GM12878 (cell line): ENCODE data around the gene SCNN1B. TPM values are rescaled to one million over a fixed set of nuclear protein-coding genes. Genes with fewer than 3 reads are reported as not detected.

Source experiments
- ASH2L ChIP-seq: fragments of 300-600, 200-600 bp; sonication (generic); IDR thresholded peaks from 2 replicates; pipeline ENCODE4 v1.6.1; 2017; ENCODE audit warnings: low read depth, mild to moderate bottlenecking, borderline replicate concordance
- BCL11A ChIP-seq: IDR thresholded peaks from 2 replicates; pipeline ENCODE4 v1.6.1; 2011; ENCODE audit warnings: low read depth, low read length
- BHLHE40 ChIP-seq, 2 experiments: fragments of 450-650 bp in 1 of 2; IDR thresholded peaks; 2 replicates each; pipeline ENCODE4 v1.6.1; 2011 to 2017; ENCODE audit warnings: low read depth in 2 of 2, borderline replicate concordance in 1 of 2, improper control_type of control experiment in 1 of 2, low read length in 1 of 2, mild to moderate bottlenecking in 1 of 2
- DPF2 ChIP-seq: fragments of 450-650 bp; IDR thresholded peaks from 2 replicates; pipeline ENCODE4 v1.6.1; 2017; ENCODE audit warnings: mild to moderate bottlenecking
- E2F4 ChIP-seq: IDR thresholded peaks from 2 replicates; pipeline ENCODE4 v1.6.1; 2012; ENCODE audit warnings: low read depth, low read length, improper control_type of control experiment
- EP300 ChIP-seq, 2 experiments: fragments of 150-350 bp in 1 of 2; IDR thresholded peaks; 2 replicates each; pipeline ENCODE4 v1.6.1; 2011 to 2012; ENCODE audit warnings: low read depth in 2 of 2, low read length in 2 of 2, borderline replicate concordance in 1 of 2, improper control_type of control experiment in 1 of 2, inconsistent platforms in 1 of 2; ENCODE audit not compliant: control insufficient read depth in 1 of 2
- ETV6 ChIP-seq, 2 experiments: fragments of 450-650 bp in 1 of 2; IDR thresholded peaks in 1 of 2; conservative IDR thresholded peaks in 1 of 2; 2 replicates each; pipeline ENCODE4 v1.6.1; 2014; ENCODE audit warnings: antibody characterized with exemption in 1 of 2, borderline replicate concordance in 1 of 2, low read depth in 1 of 2, mild to moderate bottlenecking in 1 of 2, moderate library complexity in 1 of 2
- EZH2 ChIP-seq: IDR thresholded peaks from 2 replicates; pipeline ENCODE4 v1.6.1; 2012; ENCODE audit warnings: low read depth, mild to moderate bottlenecking, control low read depth, inconsistent platforms, low read length, borderline replicate concordance; ENCODE audit not compliant: control insufficient read depth
- JUND ChIP-seq: IDR thresholded peaks from 2 replicates; pipeline ENCODE4 v1.6.1; 2012; ENCODE audit warnings: low read depth, mild to moderate bottlenecking, low read length, improper control_type of control experiment, moderate library complexity
- MAX ChIP-seq: IDR thresholded peaks from 2 replicates; pipeline ENCODE4 v1.6.1; 2012; ENCODE audit warnings: low read depth, low read length, improper control_type of control experiment
- NFIC ChIP-seq: IDR thresholded peaks from 2 replicates; pipeline ENCODE4 v1.6.1; 2012; ENCODE audit warnings: low read depth, mild to moderate bottlenecking, inconsistent platforms, low read length, moderate library complexity
- NR2F1 ChIP-seq: fragments of 450-650 bp; conservative IDR thresholded peaks from 2 replicates; pipeline ENCODE4 v1.6.1; 2017; ENCODE audit warnings: mild to moderate bottlenecking
- NRF1 ChIP-seq: conservative IDR thresholded peaks from 2 replicates; pipeline ENCODE4 v1.6.1; 2011; ENCODE audit warnings: mild to moderate bottlenecking, low read depth, low read length, improper control_type of control experiment
- PKNOX1 ChIP-seq: fragments of 450-650 bp; IDR thresholded peaks from 2 replicates; pipeline ENCODE4 v1.6.1; 2016; ENCODE audit warnings: mild to moderate bottlenecking
- RAD21 ChIP-seq: IDR thresholded peaks from 2 replicates; pipeline ENCODE4 v1.6.1; 2011; ENCODE audit warnings: mild to moderate bottlenecking, low read depth, low read length, moderate library complexity; ENCODE audit not compliant: insufficient read depth
- RAD51 ChIP-seq: fragments of 450-650 bp; IDR thresholded peaks from 2 replicates; pipeline ENCODE4 v1.6.1; 2016; ENCODE audit warnings: moderate library complexity, mild to moderate bottlenecking, inconsistent platforms
- SP1 ChIP-seq: IDR thresholded peaks from one replicate; pipeline ENCODE4 v1.6.1; 2011; ENCODE audit warnings: low read depth, low read length
- SREBF1 ChIP-seq: IDR thresholded peaks from 2 replicates; pipeline ENCODE4 v1.6.1; 2012; ENCODE audit warnings: mild to moderate bottlenecking, low read length
- TCF12 ChIP-seq: IDR thresholded peaks from 2 replicates; pipeline ENCODE4 v1.6.1; 2011; ENCODE audit warnings: low read depth, mild to moderate bottlenecking, low read length
- TCF3 ChIP-seq: IDR thresholded peaks from 2 replicates; pipeline ENCODE4 v1.6.1; 2012; ENCODE audit warnings: low read depth, mild to moderate bottlenecking, low read length, borderline replicate concordance; ENCODE audit not compliant: insufficient read depth
- USF2 ChIP-seq: IDR thresholded peaks from 2 replicates; pipeline ENCODE4 v1.6.1; 2011; ENCODE audit warnings: low read depth, low read length, improper control_type of control experiment, borderline replicate concordance
- YY1 ChIP-seq: IDR thresholded peaks from 2 replicates; pipeline ENCODE4 v1.6.1; 2011; ENCODE audit warnings: low read depth, mild to moderate bottlenecking, low read length
- ZNF207 ChIP-seq: fragments of 450-650 bp; IDR thresholded peaks from 2 replicates; pipeline ENCODE4 v1.6.1; 2014; ENCODE audit warnings: antibody characterized with exemption, mild to moderate bottlenecking, borderline replicate concordance
- ZNF384 ChIP-seq: IDR thresholded peaks from 2 replicates; pipeline ENCODE4 v1.6.1; 2012; ENCODE audit warnings: low read depth, mild to moderate bottlenecking, low read length, improper control_type of control experiment, borderline replicate concordance
- polyA plus RNA-seq, 11 experiments: library from polyadenylated mRNA; depleted of rRNA in 4 of 11; unstranded in 6 of 11; stranded (reverse) in 5 of 11; fragments of >200 nt; fragmentation: Nextera tagmentation in 4 of 11; fragmentation: Illumina TruSeq in 1 of 11; extraction: Ambion mirVana in 4 of 11; extraction: Trizol in 1 of 11; gene quantifications; 1 replicate in 1 of 11; 2 replicates in 10 of 11; pipeline versions ENCODE4 v1.2.1 to v1.2.3, GENCODE V29; 2011 to 2016; ENCODE audit warnings: inconsistent platforms in 2 of 11, missing spikeins in 2 of 11, low read depth in 1 of 11
- total RNA-seq, 4 experiments: library from RNA; depleted of rRNA in 3 of 4; stranded (reverse); fragments of >200 nt in 3 of 4; fragmentation: Illumina TruSeq in 1 of 4; extraction: Trizol in 1 of 4; gene quantifications; 2 replicates each; pipeline versions ENCODE4 v1.2.1 to v1.2.3, GENCODE V29; 2013 to 2021
- TF ChIP-seq, protein P1 (sequence below): fragments of 150-350 bp; IDR thresholded peaks from 2 replicates; pipeline ENCODE4 v1.6.1; 2016; ENCODE audit warnings: low read depth, low read length

Gene SCNN1B
- total and polyA plus RNA-seq, 10 of the 15 experiments (the other 5 are each of a cell fraction or from before 2014, with no cell fraction given), result 0.28 to 1.5 (median 0.64) TPM

- TF ChIP-seq ZNF207 (no peak), EP300 (IDR thresholded peaks at IDR 0.05; ENCODE audit: borderline replicate concordance in 1 of 2, control insufficient read depth in 1 of 2, low read depth in 2 of 2, low read length in 2 of 2) (peak; percentile 86 to 93), PKNOX1 (peak; percentile 52; the same call in 1 of the 2 replicates), YY1 (no peak), E2F4 (no peak), RAD21 (no peak), BCL11A (peak; percentile 92), EZH2 (no peak), USF2 (no peak), ZNF384 (peak; percentile 94), NFIC (peak; percentile 80), TCF3 (0 out of 2 replicates have a peak, but pooled peaks have one; percentile 28), ETV6 (conservative IDR thresholded peaks at IDR 0.05 in 1 of 2, IDR thresholded peaks at IDR 0.05 in 1 of 2; ENCODE audit: borderline replicate concordance in 1 of 2, low read depth in 1 of 2) (0 out of 4 replicates have a peak, but pooled peaks of 1 of the 2 experiments have one; percentile 21), ASH2L (no peak), RAD51 (no peak), BHLHE40 (IDR thresholded peaks at IDR 0.05; ENCODE audit: borderline replicate concordance in 1 of 2, low read depth in 2 of 2, low read length in 1 of 2) (peak; percentile 5 to 27; a peak in 1 of 4 replicates), NR2F1 (no peak; the same call in 1 of the 2 replicates), MAX (no peak), SREBF1 (no peak), JUND (peak; percentile 88), DPF2 (peak; percentile 80; the same call in 1 of the 2 replicates), NRF1 (no peak), TCF12 (no peak), SP1 (peak; percentile 35)
- TF ChIP-seq, protein P1, sequence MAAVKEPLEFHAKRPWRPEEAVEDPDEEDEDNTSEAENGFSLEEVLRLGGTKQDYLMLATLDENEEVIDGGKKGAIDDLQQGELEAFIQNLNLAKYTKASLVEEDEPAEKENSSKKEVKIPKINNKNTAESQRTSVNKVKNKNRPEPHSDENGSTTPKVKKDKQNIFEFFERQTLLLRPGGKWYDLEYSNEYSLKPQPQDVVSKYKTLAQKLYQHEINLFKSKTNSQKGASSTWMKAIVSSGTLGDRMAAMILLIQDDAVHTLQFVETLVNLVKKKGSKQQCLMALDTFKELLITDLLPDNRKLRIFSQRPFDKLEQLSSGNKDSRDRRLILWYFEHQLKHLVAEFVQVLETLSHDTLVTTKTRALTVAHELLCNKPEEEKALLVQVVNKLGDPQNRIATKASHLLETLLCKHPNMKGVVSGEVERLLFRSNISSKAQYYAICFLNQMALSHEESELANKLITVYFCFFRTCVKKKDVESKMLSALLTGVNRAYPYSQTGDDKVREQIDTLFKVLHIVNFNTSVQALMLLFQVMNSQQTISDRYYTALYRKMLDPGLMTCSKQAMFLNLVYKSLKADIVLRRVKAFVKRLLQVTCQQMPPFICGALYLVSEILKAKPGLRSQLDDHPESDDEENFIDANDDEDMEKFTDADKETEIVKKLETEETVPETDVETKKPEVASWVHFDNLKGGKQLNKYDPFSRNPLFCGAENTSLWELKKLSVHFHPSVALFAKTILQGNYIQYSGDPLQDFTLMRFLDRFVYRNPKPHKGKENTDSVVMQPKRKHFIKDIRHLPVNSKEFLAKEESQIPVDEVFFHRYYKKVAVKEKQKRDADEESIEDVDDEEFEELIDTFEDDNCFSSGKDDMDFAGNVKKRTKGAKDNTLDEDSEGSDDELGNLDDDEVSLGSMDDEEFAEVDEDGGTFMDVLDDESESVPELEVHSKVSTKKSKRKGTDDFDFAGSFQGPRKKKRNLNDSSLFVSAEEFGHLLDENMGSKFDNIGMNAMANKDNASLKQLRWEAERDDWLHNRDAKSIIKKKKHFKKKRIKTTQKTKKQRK, result no peak
These were observed 9.1 kb upstream of the SCNN1B start (continued) for GRCh38 chr16:23293016-23293415.
